T47D (cell line): ENCODE results near the gene PRLR.

Experiments used
- DNase-seq, 2 experiments: peaks; one replicate each; pipeline versions ENCODE4 v3.0.0 to v3.0.0-alpha.2; 2011 to 2012; ENCODE audit warnings: low read depth in 1 of 2, low spot score in 1 of 2
- JUND ChIP-seq: IDR thresholded peaks from 2 replicates; pipeline ENCODE4 v1.6.1; 2012; ENCODE audit warnings: low read depth
- in situ Hi-C: cut with HindIII; loops from 2 replicates; pipeline ENCODE4 v1.10.0; 2016; ENCODE audit warnings: low sequenced_read_pairs, low pct_unique_long_range_greater_than_20kb

PRLR gene

DNA sequence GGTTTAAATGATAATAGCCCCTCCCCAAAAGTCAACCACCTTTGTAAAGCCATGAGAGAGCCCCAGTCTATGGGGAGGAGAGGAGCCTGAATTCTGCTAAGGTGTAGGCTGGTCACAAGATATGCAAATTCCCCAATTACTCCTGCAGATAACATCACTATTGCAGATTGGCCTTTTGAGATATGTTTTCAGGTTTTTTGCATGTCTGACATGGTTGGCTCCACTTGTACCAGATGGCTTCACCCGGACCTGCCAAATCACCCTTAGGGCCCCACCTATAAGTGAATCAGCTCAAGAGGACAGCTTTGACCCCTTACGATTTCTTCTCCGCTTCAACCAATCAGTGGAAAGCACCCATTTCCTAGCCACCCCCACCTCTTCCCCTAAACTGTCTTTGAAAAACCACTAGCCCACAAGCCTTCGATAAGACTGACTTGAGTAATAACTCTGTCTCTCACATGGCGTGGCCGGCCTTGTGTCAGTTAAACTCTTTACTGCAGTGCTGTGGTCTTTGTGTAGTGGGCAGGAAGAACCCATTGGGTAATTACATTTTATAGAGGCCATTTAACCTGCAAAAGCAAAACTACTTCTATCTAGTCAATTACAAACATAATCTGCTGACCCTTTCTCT lies 69.7 kb downstream of the PRLR start:
- DNase-seq: no peak
- in situ Hi-C loops: no loop called here
- TF ChIP-seq JUND: no peak

DNA sequence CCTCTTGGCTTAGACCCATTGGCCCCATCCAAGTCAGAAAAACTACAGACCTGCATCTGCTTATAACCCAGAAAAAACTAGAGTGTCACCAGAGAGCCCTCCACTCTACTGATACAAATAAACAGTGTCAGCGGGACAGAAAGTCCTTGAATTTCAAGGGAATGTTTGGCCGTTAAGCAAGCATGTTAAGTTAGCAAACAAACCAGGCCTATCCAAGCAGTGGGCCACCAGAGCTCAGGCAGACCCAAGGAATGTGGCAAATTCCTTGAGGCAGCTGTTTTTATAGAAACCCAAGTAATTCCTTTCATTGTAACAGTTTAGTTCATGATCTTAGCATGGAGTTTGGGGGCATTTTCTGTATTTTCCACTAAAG lies 70.9 kb downstream of the PRLR start:
- no peak for TF ChIP-seq JUND
- in situ Hi-C loops: no loop called here
- no peak for DNase-seq

DNA sequence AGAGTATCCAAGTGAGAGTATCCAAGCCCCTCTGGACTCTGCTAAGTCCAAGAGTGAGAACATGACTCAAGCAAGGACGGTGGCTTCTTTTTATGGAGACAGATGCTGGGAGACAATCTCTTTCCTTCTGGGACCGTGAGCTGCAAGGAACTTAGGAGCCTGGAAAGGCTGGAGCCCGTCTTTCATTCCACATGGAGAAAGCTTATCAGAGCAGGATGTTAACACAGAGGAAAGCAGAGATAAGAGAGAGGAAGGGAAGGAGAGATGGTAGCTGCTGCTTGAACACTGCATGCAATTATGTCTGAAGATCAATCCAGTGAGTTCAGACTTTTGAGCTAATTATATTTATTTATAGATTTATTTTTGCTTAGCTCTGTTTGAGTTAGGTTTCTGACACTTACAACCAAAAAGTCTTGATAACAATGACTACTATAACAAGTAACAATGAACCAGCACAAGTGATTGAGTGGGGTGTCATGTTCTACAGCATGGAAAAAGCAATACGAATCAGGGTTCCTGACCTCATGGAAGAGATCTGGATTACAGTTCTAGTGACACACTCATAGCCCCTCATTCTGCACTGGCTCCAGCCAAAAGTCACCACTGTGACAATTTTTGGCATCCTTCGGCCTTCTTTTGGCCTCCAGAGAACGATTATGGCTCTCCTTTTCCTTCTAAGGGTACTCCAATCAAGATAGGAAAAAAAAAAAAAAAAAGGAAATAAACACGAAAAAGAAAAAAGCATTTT lies 71.5 kb downstream of the PRLR start:
- TF ChIP-seq JUND: 0 out of 2 replicates have a peak, but pooled peaks have one; percentile 4
- in situ Hi-C loops: no loop called here
- DNase-seq: no peak

DNA sequence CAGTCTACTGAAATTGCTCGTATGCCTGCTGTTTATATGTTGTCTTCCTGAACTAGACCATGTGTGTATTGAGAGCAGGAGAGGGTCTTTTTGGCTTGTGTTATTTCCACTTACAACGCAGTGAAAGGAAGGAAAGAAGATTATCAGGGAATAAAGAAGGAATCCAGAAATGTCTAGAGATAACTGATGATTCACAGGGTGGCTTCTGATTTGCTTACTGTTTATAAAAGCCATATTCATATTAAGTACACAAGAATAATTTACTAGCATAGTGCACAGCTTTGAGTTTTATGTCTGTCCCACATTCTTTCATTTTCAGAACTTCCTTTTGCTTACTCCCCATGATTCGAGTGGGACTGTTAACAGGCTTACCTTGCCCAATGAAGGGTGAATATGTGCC lies 72.1 kb downstream of the PRLR start:
- TF ChIP-seq JUND: no peak
- in situ Hi-C loops: no loop called here
- no peak for DNase-seq

DNA sequence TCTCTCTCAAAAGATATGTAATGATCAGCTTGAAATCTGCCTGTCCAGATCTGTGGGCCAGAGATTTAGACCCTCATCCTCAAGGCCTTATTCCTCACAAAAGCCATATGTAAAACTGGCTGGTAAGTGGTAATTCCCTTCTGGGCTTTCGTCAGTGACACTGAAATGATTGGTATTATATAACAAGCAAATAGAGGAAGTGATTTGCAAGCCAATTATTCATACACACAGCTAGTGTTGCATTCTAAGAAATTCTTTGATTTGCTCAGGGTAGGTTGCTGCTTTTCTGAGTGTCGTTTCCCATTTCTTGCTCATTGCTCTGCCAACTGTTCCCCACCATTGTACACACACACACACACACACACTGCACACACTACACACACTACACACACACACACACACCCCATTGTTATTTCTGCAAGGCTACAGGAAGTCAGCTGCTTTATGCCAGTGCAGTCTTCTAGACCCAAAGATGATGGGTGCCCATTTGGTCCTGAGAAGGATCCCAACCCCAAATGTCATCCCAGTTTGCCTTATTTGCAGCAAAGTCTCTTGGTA lies 76.8 kb downstream of the PRLR start:
- no peak for DNase-seq
- in situ Hi-C loops: no loop called here
- no peak for TF ChIP-seq JUND

DNA sequence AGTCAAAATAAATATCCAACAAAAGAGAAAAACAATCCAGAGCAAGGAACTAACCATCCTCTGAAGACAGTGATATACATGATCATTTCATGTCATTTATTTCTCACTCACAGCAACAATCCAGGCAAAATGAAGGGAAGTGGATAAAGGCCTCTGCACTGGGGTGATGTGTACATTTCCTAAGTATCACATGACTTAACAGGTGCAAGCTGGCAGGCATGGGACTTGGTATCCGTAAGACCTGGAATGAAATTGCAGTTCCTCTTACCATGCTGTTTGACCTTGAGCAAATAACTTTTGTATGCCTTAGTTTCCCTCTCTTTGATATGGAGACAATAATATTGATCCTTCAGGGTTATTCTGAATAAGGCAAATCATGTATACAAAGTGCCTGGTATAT lies 77.6 kb downstream of the PRLR start:
- DNase-seq: no peak
- in situ Hi-C loops: no loop called here
- no peak for TF ChIP-seq JUND

DNA sequence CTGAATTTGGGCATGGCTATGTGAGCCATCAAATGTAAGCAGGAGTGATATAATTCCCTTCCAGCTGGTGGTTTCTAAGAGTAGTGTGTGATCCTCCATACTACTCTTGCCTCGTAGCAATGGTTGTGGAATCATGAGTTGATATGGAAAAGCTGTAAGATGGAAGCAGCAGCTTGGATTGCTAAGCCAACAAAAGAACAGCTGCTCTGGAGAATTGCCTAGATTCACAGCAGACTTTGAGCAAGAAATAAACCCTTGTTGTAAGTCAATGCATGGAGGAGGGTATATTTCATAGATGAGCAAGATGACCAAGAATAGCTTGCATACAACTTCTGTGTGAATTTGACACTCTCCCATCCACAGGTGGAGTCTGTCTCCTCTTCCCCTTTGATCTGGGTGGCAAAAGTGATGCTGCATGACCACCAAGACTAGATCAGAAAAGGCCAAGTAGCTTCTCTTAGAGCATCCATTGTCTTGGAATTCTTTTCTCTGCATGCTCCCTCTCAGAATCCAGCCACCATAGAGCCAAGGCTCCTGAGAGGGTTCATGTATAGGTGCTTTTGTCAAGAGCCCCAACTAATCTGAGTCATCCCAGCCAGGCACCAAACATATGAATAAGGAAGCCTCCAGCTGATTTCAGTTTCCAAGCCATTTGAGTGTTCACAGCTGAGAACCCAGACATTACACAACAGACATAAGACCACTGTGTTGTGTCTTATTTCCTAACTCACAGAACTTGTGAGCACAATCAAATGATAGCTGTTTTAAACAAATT lies 79.0 kb downstream of the PRLR start:
- TF ChIP-seq JUND: no peak
- DNase-seq: no peak
- in situ Hi-C loops: no loop called here

DNA sequence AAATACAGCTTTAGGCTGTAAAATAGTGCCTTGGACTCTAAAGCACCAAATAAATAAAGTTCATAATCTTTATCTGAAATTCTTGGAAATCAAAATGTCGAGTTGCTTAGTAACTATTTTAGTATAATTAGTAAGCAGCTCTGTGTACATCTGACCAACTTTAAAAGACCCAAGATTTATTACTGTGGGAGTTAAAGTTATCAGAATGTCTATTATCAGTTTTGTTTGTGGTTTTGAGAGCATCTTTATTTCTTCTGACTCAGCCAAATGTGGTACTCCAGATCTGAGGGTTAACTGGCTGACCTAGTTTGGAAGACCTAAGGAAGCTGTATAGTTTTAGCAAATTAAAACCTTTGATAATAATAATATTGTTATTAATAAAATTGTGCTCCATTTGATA lies 81.2 kb downstream of the PRLR start:
- DNase-seq: no peak
- in situ Hi-C loops: no loop called here
- no peak for TF ChIP-seq JUND

DNA sequence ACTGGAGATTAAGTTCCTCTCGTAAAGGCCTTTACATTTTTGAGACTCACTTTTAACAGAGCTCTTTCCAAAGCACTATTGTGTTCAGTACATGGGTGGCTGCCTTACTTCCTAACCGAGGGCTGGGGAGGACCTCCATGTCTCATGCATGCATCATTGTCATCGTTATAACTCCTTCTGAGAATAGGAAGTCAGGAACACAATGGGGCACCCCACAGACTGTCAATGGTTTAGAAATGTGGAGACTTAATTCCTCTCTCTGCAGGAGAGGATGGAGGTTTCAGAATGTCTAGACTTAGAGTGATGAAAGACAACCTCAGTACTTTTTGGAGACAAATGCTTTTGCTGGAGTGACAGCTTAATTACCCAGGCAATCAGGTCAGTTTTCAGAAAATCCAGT lies 83.9 kb downstream of the PRLR start:
- TF ChIP-seq JUND: no peak
- DNase-seq: no peak
- in situ Hi-C loops: no loop called here

DNA sequence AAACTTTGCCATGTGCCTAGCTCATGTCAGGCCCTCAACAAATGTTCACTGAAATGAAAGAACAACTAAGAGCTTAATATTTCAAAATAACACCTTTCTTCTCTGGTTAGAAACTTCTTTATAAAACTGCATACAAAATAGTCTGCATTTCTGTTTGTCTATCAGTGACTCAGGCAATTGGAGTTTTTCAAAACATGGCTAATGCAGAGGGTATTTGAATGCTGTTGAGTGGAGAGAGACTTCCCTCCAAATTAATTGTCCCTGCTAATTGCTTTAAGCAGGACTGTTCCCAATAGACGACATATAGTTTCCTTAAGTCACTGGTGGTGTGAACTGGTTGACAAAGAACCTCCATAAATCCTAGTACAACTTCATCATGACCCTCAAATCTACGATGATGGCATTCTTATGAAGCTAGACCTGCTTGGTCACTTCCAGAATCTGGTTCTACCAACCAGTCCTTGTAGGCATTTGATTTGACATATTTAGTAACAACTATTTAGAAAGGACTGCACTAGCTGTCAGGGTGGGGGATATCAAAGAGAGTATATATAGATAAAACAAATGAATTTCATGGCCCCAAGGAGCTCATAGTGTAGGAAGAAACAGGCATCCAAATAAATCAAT lies 84.5 kb downstream of the PRLR start:
- peak in 1 of 2 experiments; percentile 65 for DNase-seq
- TF ChIP-seq JUND: no peak
- in situ Hi-C loops: no loop called here

DNA sequence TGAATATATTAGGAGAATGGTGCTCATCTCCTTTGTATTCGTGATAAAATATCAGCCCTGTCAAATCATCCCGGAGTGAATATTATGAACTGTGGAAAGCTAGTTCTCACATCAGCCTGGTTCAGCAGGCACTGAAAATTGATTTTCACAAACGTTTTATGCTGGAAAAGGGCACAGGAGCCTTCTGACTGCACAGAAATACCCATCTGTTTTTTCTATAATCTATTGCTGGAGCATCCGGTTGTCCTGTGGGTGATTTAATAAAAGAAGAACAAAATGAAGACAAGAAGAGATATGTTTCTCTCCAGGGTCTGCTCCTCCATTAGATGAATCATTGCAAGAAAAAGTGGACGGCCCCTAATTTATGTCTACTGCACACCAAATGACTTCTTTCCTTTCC lies 85.3 kb downstream of the PRLR start:
- no peak for TF ChIP-seq JUND
- no peak for DNase-seq
- in situ Hi-C loops: no loop called here

DNA sequence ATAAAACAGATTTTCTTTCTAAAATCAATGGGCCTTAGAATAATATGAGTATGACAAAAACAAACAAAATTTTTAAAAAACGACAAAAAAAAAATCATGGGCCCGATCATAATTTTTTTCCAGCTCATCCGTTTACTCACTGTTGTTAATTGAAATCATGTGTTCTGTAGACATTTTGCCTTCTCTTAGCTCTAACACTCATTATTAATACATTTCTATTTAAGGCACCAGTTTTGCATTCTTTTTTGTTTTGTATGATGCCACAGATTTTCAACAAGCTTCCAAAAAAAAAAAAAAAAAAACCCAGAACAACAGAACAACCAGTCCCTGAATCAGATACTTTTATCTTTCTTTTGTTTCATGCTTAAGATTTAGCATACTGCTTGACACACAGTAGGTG lies 86.4 kb downstream of the PRLR start:
- in situ Hi-C loops: no loop called here
- no peak for DNase-seq
- no peak for TF ChIP-seq JUND
